Measurements from ENCODE around the gene TMEM132D.

TMEM132D gene

DNA sequence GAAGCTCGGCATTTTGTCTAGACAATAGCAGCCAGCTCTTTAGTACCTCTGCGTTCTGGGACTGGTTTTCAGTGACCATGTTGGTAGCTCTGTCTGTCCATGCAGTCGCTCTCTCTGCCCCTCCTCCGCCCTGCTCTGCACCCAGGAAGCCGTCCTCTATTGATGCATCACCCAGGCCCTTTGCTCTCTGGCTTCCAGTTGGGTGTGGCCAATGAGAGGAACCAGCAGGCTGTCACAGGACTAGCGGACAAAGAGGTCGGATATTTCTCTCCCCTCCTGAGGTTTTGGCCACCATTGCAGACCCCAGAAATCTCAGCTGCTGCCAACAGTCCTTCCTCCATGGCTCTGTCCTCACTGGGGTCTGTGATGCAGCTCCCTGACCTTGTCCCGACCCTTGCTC lies 180.6 kb downstream of the TMEM132D start:
- no peak for DNase-seq (ENCODE audit: low read depth)

DNA sequence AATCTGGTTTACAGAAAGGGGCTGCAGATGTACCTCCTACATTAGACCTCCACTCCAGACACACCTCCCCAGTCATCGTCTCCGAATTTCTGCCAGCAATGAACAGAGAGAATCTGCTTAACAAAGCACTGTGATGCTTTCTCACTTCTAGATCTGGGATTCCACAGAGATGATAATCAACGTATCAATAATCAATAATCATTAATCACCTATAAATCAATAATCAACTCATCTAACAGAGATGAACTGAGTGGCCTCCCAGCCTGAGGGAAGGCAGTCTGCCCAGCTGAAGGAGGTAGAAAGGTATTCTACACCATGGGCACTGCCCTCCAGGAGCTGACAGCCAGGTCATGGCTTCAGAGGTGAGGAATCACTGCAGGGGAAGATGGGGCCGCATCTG lies 183.2 kb downstream of the TMEM132D start:
- no peak for DNase-seq (ENCODE audit: low read depth)

DNA sequence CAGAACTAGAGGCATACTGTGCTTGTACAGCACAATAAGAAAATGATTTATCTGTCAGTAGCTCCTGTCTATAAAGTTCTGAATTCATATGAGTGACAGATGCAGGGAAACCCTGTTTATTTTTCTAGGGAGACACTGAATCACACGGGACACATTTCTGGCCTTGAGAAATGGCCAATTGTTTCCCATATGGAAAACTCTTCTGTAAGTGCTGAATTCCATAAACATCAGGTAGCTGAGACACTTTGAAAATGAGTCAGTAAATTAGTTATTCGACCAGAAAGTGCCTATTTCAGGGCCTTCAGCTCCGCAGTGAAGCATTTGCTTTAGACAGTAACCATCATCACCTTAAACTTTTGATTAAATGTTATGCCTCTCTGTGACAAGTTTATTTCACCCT lies 184.4 kb downstream of the TMEM132D start:
- no peak for DNase-seq (ENCODE audit: low read depth)

DNA sequence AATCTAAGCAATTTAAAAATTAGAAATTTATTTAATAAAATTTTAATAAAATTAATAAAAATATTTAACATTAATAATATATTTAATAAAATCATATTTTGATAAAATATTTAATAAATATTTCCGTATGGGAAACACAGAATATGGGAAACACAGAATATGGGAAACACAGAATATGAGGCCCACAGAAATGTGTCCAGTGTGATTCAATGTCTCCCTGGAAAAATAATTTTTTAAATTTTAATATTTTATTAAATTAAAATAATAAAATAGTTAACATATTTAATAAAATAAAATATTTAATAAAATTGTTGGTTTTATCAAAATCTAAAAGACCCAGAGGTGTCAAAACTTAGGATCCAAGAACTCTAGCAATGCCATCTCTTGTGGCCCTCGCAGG lies 186.4 kb downstream of the TMEM132D start:
- DNase-seq (ENCODE audit: low read depth): no peak

DNA sequence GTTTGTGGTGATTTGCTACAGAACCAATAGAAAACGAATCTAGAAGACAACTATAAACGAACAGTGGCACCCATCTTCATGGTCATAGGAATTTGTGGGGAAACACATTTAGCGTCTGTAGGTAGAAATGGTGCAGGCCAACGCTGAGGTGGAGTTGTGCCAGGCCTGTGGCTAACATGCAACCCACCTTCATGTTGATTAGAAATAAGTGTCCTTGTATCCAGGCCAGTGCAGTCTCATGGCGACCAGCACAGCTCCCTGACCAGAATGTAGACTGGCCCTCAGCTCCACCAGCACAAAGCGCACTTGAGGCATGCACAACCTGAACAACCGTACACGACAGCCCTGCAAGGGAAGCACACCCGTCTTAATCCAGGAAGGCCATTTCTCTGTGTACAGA lies 187.0 kb downstream of the TMEM132D start:
- DNase-seq (ENCODE audit: low read depth): no peak

DNA sequence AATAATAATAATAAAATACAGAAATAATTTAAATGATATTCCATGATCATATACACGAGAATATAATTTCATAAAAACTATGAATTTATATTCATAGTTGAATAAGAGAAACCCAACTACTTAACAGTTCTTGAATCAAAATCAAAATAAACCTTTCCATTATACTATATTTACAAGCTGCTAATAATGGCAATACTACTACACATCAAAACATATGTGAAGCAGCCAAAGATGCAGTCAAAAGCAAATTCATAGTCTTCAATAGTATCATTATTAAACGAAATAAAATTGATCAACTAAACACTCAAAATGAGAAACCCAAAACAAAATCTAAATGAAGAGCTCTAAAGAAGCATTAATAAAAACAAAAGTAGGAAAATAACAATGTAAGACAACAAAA lies 197.1 kb downstream of the TMEM132D start:
- DNase-seq (ENCODE audit: low read depth): no peak

DNA sequence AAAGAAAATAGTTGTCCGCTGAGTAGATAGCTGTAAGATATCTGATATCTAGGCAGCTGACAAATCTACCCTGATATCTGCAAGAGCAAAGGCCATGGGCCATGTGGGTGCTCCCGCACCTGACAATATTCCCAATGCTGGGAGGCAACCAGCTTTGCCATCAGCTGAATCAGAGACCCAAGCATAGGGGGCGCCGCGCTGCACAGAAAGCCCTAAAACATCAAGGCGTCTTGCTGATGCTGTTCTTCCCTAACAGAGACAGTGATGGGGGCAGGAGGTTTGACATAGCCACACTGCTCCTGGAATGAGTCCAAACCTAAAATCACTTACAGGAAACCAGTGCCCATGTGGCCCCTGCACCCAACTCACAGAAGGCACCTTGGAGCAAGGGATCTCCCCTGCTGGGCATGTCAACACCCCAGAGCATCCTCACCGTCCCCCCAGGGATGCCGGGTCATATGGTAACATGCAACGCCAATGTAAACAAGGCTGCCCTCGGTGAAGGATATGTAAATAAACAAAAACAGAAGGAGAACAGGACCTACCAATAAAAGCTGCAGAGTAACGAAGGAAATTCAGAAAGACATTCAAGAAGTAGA lies 199.5 kb downstream of the TMEM132D start:
- no peak for DNase-seq (ENCODE audit: low read depth)

DNA sequence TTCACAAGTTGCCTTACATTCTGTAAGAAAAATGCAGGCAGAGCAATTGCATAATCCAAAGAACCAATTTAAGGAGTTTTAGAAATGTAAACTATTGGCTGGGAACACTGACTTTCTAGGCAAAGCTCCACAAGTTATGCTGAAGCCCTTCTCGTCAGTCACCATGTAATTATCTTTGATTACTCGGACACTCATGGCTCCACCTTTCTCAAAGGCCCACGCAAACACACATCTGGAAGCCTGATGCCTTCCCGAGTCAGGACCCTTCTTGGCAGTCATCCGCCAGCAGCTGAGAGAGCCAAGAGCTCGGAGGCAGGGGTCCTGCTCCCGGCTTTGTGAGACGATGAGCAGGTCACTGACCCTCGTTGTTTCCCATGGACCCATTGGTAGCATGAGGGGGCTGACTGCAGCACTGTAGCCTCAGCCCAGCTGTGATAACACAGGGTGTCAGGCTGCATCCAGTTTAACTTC lies 202.2 kb downstream of the TMEM132D start:
- DNase-seq (ENCODE audit: low read depth): no peak

DNA sequence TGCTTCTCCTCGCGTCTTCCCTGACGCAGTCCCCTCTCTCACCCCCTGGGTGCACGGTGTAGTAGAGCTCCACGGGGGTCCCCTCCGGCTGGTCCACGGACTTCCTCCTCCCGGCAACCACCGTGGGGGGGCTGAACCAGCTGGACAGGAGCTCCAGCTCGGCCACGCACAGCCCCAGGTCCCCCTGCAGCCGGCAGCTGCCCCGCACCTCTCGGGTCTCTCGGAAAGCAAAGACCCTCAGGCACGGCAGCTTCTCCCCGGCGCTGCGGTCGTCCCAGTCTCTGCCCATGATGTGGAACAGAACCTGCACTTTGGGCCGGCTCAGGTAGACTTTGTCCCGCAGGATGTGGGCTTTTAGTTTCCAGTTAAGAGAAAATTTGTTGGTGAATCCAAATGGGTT lies 203.8 kb downstream of the TMEM132D start:
- DNase-seq (ENCODE audit: low read depth): no peak

DNA sequence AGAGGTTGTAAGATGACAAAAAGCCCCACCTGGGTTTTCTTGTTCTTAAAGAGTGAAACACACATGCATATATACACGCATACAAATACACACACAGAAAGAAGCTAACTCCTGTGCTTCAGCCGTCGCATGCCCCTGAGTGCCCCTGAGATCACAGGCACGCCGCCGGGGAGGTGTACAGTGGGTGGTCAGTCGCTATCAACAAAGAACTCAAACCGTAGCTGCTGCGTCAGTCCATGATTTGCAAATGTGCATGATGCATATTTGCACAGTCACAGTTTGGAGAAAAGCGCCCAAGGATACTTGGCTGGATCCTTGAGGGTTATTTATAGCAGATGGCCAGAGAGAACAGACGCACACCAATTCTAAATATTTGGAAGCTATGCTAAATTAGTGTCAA lies 206.9 kb downstream of the TMEM132D start:
- DNase-seq (ENCODE audit: low read depth): no peak

DNA sequence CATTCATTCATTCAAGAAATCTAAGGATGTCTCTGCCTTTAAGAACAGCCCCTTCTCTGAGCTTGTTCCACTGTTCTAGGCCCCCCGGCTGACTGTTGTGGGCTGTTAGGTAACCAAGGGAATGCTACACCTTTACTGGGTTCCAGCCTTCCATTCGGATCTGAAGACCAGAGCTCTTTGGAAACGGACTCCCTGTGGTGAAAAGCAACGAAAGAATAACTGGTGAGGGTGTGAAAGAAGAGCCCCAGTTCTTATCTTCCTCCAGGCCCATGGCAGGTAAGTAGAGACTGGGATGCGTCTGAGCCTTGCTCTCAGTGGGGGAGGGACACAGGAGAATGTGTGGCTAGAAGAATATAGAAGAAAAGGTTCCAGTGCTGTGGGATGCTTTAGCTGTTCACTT lies 207.4 kb downstream of the TMEM132D start:
- no peak for DNase-seq (ENCODE audit: low read depth)

DNA sequence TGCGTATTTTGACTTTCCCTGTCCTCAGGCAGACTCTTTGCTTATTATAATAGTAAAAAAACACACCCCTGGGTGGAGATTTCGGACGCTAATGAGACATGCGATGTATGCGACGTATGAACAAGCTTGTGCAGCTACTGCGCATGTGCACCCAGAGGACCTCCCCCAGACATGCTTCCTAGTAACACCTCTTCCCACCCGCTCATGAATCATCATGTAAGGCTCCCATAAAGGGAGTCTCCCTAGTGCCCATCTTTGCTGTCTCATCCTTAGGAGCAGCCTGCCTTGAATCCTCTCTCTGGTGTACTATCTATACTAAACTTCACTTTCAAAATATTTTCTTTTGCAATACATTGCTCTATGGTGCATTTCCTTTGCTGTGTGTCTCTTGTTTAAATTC lies 210.1 kb downstream of the TMEM132D start:
- no peak for DNase-seq (ENCODE audit: low read depth)

DNA sequence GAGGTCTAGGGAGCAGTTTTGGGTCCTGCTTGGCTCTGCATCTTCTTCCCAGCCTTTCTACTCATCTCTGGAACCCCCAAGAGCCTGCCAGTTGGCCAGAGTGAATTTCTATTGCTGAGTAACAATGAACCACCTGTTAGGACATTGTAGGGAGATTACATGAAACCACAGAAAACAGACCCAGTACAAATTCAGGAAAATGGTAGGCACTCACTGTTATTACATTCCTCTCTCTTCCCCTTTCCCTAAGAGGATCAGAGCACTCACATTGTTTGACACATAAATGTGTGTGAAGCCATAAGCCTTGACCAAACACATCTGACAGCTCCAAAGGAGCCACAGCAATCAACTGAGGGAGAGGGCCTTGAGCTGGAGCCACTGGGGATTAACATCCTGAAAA lies 216.1 kb downstream of the TMEM132D start:
- no peak for DNase-seq (ENCODE audit: low read depth)

DNA sequence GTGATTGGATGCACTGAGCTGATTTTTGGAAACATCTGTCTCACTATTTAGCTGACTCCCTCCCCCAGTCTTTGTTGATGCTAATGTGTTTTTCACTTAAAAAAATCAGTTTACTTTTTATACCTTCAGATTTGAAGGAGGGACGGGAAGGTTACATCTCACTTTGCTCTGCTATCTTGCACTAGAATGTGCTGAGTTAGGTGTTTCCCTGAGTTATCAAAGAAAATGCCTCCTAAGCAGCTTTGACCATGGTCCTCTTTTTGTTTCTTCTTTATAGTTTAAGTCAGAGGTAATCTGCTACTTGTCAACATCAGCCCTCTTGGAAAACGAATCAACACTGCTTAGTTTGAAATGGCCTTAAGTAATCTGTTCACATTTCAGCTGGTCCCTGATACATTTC lies 222.0 kb downstream of the TMEM132D start:
- no peak for DNase-seq (ENCODE audit: low read depth)

DNA sequence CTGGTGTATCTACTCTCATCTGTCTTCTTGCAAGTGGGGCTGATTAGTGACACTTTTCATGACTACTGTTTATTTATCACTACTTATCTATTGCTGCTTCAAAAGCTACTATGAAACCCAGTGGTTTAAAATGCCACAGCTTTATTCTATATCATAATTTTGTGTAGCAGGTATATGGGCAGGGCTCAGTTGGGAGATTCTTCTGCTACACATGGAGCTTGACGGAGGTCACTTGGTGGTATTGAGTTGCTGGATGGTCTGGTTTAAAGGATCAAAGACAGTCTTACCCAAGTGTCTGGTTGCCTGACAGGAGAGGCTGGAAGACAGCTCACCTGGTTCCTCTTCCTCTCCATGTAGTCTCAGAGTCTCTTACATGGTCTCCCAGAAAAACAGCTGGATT lies 222.7 kb downstream of the TMEM132D start:
- no peak for DNase-seq (ENCODE audit: low read depth)

DNA sequence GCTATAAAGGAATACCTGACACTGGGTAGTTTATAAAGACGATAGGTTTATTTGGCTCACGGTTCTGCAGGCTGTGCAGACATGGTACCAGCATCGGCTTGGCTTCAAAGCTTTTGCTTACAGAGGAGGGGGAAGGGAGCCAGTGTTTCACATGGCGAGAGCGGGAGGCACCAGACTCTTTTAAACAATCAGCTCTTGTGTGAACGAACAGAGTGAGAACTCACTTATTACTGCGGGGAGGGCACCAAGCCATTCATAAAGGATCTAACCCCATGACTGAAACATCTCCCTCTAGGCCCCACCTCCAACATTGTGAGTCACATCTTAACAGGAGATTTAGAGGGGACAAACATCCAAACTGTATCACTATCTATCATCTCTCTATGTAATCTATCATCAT lies 227.4 kb downstream of the TMEM132D start:
- DNase-seq (ENCODE audit: low read depth): no peak

DNA sequence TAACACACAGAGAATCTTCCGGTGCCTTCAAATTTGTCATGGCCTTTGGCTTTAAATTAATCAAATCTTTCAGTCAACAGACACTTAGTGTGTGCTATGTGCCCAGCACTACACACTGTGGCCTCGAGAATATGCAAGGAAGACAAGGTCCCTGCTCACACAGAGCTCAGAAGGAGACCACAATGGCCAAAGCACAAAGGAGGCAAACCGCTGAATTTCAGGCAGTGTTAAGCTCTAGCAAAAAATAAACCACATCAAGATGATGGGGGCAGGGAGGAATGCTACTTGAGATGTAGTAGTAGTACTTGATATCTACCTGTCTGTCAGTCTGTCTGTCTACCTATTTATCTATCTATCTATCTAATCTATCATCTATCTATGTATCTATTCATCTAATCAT lies 227.9 kb downstream of the TMEM132D start:
- DNase-seq (ENCODE audit: low read depth): no peak

DNA sequence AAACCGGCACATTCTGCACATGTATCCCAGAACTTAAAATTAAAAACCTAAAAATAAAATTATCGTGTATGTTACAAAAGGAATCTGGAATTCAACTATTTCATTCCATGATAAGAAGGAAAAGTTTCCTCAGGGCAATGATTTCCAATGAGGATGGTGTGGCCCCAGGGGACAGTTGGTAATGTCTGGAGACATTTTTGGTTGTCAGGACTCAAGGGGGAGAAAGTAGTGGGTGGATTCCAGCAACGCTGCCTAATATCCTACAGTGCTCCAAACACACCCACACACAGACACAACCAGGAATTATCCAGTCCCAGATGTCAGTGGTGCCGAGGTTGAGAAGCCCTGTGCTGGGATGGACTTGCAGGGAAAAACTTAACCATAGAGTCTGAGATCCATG lies 228.3 kb downstream of the TMEM132D start:
- no peak for DNase-seq (ENCODE audit: low read depth)

DNA sequence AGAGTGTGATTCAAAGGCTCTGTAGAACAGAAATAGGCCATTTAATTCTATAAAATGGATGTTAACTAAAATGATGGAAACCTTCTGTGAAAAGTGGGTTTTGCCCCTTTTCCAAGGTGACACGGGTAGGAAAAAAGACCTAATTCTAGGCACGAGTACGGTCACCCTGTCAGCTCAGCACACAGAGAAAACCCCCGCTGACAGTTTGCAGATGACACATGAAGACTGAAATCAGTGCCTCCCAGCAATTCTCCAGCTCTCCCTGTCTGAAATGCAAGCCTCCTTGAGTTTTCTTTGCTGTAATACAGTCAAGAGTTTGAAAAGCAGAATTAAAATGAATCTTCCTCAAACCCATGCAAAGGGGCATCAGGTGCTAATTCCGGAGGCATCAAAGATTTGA lies 230.0 kb downstream of the TMEM132D start:
- DNase-seq (ENCODE audit: low read depth): no peak

DNA sequence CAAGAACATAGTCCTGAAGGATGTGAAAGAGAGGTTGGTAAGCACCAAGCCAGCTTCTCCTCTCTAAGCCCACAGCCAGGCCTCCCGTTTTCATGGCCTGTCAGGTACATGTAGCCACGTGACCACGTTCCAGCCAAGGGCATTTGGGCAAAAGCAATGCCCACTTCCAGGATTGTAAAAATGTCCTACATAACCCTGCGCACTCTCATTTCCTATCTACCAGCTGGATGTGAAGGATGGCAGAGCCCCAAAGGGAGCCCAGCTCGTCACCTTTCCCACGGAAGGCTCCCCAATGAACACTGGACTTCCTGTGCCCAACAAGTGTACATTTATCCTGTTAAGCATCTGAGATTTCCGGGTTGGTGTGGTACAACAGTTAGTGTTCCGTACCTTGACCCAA lies 231.7 kb downstream of the TMEM132D start:
- DNase-seq (ENCODE audit: low read depth): no peak

DNA sequence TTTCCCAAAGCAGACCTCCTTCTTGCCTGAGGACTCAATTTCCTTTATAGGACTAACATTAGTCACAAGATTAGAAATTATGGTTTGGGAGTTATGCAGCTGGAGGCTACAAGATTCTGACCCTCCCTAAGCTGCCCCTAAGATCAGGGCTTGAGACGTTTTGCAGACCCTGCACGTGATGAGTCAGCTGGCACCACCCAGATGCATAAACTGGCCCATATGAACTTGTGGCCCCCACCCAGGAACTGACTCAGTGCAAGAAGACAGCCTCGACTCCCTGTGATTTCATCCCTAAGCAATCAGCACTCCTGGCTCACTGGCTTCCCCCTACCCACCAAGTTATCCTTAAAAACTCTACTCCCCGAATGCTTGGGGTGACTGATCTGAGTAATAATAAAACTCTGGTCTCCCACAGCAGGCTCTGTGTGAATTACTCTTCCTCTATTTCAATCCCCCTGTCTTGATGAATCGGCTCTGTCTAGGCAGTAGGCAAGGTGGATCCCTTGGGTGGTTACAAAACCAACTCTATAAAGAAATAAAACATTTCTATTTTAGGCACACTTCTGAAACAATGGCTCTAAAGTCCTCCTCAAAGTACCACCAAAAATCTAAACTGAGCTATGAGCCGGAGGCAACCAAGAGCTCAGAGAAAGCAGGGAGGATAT lies 233.4 kb downstream of the TMEM132D start:
- no peak for DNase-seq (ENCODE audit: low read depth)

DNA sequence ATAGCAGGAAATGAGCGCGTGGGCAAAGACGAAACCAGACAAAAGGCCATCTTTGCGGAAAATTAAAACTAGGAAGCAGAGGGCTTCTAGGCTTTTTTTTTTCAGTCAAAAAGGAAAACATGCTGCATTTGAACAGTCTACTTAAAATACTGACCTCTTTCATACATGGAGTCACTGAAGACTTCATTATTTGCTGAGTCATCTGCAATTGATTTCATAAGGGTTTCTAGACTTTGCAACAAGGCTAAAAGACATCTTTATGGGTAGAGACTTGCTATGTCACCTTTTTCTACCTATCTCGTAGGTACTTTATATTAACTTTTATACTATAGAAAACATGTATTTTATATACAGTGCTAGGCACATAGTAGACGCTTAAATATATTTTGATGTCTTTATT lies 238.4 kb downstream of the TMEM132D start:
- DNase-seq (ENCODE audit: low read depth): no peak

DNA sequence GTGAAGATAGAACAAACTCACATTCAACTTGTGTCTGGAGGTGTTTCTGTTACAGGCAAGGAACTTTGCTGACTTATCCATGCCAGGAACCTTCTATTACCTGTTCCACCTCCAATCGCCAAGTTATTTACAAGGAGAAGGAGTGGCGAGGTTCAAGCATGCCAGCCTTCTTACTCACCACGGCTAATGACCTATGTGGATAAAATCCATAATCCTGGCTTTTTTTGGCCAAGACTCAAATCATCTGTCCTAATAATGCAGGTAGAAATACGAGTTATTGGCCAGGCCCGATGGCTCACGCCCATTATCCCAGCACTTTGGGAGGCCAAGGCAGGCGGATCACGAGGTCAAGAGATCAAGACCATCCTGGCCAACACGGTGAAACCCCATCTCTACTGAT lies 241.6 kb downstream of the TMEM132D start:
- DNase-seq (ENCODE audit: low read depth): no peak

DNA sequence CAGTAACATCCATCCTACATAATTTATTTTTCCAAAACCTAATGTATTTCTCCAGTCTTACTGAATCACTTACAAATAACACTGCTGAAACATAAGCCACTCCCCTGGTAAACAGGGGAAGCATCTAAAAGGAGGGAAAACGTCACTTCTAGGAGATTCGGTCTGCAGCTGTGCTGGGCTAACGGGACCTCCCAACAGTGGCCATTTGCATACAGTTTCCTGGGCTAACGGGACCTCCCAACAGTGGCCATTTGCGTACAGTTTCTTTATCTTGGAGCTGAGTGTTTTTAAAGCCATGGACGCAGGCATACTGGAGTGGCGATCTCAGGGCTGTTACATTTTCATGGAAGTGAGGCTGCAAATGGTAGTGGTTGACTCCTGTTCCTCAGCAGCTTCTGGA lies 242.9 kb downstream of the TMEM132D start:
- DNase-seq (ENCODE audit: low read depth): no peak

All from fibroblast of gingiva (primary cell).